Activated naive CD4-positive, alpha-beta T cell treated with anti-CD3 and anti-CD28 coated beads, Interleukin-2, amount 50 U/mL, for 24 hours (primary cell): ENCODE data around the gene TWF1.
"Not testable (repeated sequence)": the region's sequence is repeated elsewhere in the genome, so short reads cannot be mapped to it uniquely, and the experiment has no call there.

Experiments
- H3K27ac Mint-ChIP-seq: one replicate; pipeline ENCODE4 v1.8.0; 2021; ENCODE audit warnings: mild to moderate bottlenecking, mixed read lengths
- H3K27me3 Mint-ChIP-seq: one replicate; pipeline ENCODE4 v1.8.0; 2021; ENCODE audit warnings: mixed read lengths
- H3K36me3 Mint-ChIP-seq: one replicate; pipeline ENCODE4 v1.8.0; 2021; ENCODE audit warnings: mixed read lengths
- H3K4me1 Mint-ChIP-seq: one replicate; pipeline ENCODE4 v1.8.0; 2021; ENCODE audit warnings: mixed read lengths
- H3K4me3 Mint-ChIP-seq: one replicate; pipeline ENCODE4 v1.8.0; 2021; ENCODE audit warnings: mild to moderate bottlenecking, mixed read lengths
- H3K9me3 Mint-ChIP-seq: one replicate; pipeline ENCODE4 v1.8.0; 2021; ENCODE audit warnings: mixed read lengths

TWF1 gene

DNA sequence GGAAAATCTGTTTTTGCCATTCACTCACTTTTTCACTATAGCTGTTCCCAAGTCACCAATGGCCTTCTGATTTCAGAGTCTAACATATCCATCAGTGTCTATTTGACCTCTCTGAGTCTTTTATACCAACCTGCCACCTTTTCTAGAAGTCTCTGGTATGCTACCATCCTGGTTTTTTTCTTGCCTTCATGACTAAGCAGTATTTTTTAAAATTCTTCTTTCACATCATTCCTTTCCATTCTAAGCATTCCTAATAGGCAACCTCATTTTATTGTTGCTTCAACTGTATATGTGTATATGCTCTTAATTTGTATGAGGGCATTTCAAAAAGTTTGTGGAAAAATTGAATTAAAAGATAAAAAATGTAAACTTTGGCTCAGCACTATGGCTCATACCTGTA lies 42.3 kb downstream of the TWF1 start:
- Mint-ChIP-seq H3K27ac (peak overlapping the region; percentile 78), H3K4me1 (peaks cover 43% of the 10 kb centered on the region), H3K4me3 (peak overlapping the region; percentile 46)

DNA sequence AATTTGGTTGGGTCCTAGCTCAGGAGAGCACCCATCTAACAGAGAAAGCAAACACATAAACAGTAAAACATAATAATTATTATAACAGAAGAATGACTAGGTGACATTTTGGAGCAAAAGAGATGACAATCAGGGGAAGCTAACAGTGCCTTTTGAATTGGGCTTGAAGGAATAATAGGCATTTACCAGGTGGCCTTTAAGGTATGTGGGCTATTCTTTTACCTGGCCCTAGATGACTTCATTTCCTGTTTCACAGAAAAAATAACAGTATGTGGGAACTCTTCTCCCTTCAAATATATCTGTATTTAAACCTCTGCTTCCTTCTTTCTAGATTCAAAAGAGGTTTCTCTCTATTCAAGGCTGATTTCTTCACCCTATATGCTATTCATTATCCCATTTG lies 43.5 kb downstream of the TWF1 start:
- H3K9me3 Mint-ChIP-seq = no peaks in the 10 kb centered on the region
- H3K4me3 Mint-ChIP-seq = peak overlapping the region; percentile 51
- no peaks in the 10 kb centered on the region for H3K27me3 Mint-ChIP-seq
- peaks cover 52% of the 10 kb centered on the region for H3K4me1 Mint-ChIP-seq
- H3K36me3 Mint-ChIP-seq = peaks cover 9% of the 10 kb centered on the region
- H3K27ac Mint-ChIP-seq = peak overlapping the region; percentile 14

More for the DNA sequence above, 42.3 kb downstream of the TWF1 start:
- H3K36me3 Mint-ChIP-seq = peaks cover 9% of the 10 kb centered on the region
- H3K9me3 Mint-ChIP-seq = no peaks in the 10 kb centered on the region
- H3K27me3 Mint-ChIP-seq = no peaks in the 10 kb centered on the region

DNA sequence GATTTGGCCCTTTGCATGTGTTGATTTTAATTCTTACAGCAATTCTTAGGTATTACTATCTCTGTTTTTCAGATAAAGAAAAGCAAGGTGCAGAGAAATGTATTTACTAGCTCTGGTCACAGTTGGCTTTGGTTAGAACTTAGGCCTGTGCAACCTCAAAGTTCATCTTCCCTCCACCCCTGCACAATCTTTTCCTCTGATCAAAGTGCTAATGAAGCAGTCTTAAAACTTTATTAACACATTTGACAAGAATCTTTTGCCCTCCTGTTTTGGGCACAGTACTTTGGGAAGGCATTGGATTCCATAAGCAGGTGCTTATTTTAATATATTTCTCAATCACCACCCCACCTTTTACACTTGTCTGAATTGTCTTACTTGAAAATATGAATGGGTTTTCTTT lies 44.6 kb downstream of the TWF1 start:
- no peak overlapping the region for H3K27ac Mint-ChIP-seq

DNA sequence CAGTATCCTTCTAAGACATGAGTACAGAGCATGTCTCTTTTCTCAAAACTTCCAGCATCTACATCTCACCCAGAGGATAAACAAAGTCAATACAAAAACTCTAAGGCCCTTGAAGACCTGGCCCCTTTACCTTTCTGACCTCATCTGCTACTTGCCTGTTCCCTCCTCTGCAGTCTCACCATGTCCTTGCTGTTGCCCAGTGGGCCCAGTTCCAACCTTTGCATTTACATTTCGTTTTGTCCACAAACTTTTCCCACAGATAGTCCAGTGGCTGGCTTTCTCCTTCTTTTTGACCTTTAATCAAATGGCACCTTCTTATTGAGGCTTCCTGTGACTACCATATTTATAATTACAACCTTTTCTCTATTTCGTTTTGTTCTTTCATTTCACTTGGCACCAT lies 45.7 kb downstream of the TWF1 start:
- peak overlapping the region; percentile 83 for H3K4me3 Mint-ChIP-seq
- H3K27me3 Mint-ChIP-seq = no peaks in the 10 kb centered on the region
- peak overlapping the region; percentile 61 for H3K27ac Mint-ChIP-seq
- peaks cover 14% of the 10 kb centered on the region for H3K36me3 Mint-ChIP-seq
- peaks cover 72% of the 10 kb centered on the region for H3K4me1 Mint-ChIP-seq
- H3K9me3 Mint-ChIP-seq = no peaks in the 10 kb centered on the region

More for the DNA sequence above, 44.6 kb downstream of the TWF1 start:
- H3K9me3 Mint-ChIP-seq = no peaks in the 10 kb centered on the region
- H3K4me1 Mint-ChIP-seq = peaks cover 61% of the 10 kb centered on the region
- peaks cover 11% of the 10 kb centered on the region for H3K36me3 Mint-ChIP-seq
- H3K4me3 Mint-ChIP-seq = peak overlapping the region; percentile 77
- H3K27me3 Mint-ChIP-seq = no peaks in the 10 kb centered on the region

DNA sequence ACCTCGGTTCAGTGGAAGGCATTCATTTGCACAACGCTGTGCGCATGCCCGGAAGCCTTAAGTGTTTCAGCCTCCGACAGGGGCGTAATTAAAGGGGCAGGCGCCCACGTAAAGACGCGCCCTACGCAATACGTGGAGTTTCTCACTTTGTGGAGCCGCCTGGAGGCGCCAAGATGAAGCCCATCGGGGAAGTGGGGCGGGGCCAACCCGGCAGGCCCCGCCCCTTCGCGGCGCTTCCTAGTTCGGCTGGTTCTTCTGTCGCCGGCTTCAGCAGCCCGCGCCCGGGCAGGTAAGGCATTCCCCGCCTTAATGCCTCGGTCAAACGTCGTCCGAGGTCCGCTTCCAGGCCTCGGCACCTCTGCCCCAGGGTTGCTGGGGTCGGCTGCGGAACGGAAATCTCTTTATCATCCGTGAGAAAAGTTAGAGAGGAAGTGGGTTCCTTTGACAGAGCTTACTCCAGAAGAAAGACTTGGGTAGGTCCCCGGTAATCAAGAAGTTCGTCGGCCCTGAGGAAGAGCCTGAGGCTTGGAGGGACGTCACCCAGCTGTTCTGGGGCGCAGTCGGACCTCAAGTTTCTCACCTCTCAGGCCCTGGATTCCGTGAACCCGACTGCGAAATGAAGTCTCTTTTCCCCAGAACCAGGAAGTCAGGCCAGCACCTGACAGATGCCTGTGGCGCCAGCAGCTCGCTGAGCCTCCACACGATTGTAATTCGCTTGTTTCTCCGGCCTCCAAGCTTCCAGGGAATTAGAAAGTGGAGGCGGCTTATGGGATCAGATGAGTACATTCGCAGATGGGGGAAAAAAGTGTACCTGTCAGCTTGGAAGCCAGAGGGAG lies 47.2 kb downstream of the TWF1 start, which contains the start of the genes IRAK4 and PUS7L:
Gene IRAK4 (plus strand): TSS at position 224 of the 836 bp plus-strand sequence. CDS start 9,161 bp downstream, outside the sequence.
Gene PUS7L (minus strand): TSS at position 63 of the 836 bp plus-strand sequence. CDS start 3,545 bp downstream, outside the sequence.
- H3K27me3 Mint-ChIP-seq = no peaks in the 10 kb centered on the region
- H3K4me1 Mint-ChIP-seq = peaks cover 85% of the 10 kb centered on the region
- peak within 1 kb of the TSS; percentile 83 for H3K4me3 Mint-ChIP-seq
- peak within 1 kb of the TSS; percentile 98 for H3K27ac Mint-ChIP-seq
- H3K36me3 Mint-ChIP-seq = peaks cover 26% of the 10 kb centered on the region
- H3K9me3 Mint-ChIP-seq = peaks cover 7% of the 10 kb centered on the region

DNA sequence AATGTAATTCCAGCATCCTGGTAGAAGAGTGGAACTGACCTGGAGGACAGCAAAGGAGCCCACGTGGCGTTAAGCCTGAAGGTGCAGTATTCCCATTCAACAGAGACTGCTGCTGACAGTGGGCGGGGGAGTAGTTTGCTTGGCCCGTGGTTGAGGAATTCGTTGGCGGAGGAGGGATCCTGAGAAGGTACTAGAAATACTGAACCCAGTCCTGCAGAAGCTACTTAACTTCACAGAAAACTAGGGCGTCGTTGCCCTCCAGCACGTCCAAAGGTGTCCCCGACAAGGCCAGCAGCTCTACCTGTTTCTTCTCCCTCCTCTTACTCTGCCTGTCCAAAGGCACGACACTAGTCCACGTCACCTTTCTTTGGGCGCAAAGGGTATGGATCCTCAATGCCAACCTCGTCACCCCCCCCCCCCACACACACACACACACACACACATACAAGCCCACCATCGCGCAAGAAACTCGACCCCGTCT lies 47.8 kb downstream of the TWF1 start:
- Mint-ChIP-seq H3K27ac (peak overlapping the region; percentile 98), H3K27me3 (no peaks in the 10 kb centered on the region), H3K36me3 (peaks cover 25% of the 10 kb centered on the region), H3K4me3 (peak overlapping the region; percentile 83), H3K4me1 (peaks cover 86% of the 10 kb centered on the region), H3K9me3 (peaks cover 7% of the 10 kb centered on the region)

DNA sequence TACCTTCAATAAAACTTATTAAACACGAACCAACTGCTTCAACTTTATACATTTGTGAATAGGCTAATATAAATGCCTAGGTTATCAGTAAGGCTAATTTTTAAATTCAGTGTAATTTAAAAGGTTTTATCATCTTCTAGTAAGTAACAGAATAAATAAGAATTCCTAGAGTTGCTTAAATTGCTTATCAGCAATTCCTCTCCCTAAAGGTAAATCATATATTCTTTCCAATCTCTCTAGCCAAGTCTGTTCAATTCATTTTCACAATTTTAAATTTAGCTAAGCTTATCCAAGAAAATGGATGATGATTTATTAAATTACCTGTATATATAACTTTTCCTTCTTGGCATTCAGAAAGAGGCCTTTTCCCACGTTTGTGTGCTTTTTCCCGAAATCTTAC lies 52.1 kb downstream of the TWF1 start:
- peaks cover 7% of the 10 kb centered on the region for H3K9me3 Mint-ChIP-seq
- no peak overlapping the region for H3K4me3 Mint-ChIP-seq
- peaks cover 36% of the 10 kb centered on the region for H3K36me3 Mint-ChIP-seq
- peaks cover 61% of the 10 kb centered on the region for H3K4me1 Mint-ChIP-seq
- no peak overlapping the region for H3K27ac Mint-ChIP-seq
- H3K27me3 Mint-ChIP-seq = no peaks in the 10 kb centered on the region

DNA sequence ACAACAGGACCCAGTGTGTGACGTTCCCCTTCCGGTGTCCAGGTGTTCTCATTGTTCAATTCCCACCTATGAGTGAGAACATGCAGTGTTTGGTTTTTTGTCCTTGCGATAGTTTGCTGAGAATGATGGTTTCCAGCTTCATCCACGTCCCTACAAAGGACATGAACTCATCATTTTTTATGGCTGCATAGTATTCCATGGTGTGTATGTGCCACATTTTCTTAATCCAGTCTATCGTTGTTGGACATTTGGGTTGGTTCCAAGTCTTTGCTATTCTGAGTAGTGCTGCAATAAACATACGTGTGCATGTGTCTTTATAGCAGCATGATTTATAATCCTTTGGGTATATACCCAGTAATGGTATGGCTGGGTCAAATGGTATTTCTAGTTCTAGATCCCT lies 54.8 kb downstream of the TWF1 start:
- H3K4me3 Mint-ChIP-seq, H3K27me3 Mint-ChIP-seq, H3K27ac Mint-ChIP-seq, H3K9me3 Mint-ChIP-seq: not testable (repeated sequence)
- H3K36me3 Mint-ChIP-seq = peaks cover 35% of the 10 kb centered on the region
- H3K4me1 Mint-ChIP-seq = peaks cover 42% of the 10 kb centered on the region

DNA sequence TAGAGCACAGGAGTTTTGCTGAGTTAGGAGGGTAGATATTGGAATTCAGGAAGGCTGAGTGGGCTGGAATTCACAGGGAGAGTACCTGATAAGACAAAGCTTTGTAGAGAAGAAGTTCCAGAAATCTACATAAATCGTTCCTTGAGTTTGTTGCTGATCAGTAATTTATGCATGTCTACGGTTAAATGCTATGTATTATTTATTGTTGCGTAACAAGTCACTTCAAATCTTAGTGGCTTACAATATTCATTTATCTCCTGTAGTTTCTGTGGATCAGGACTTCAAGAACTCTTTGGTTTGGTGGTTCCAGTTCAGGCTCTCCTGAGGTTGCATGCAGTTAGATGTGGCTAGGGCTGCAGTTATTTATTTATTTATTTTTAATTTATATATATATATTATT lies 55.3 kb downstream of the TWF1 start:
- Mint-ChIP-seq H3K27ac (no peak overlapping the region), H3K4me1 (peaks cover 36% of the 10 kb centered on the region), H3K4me3 (no peak overlapping the region), H3K36me3 (peaks cover 35% of the 10 kb centered on the region), H3K27me3 (no peaks in the 10 kb centered on the region), H3K9me3 (peaks cover 7% of the 10 kb centered on the region)

DNA sequence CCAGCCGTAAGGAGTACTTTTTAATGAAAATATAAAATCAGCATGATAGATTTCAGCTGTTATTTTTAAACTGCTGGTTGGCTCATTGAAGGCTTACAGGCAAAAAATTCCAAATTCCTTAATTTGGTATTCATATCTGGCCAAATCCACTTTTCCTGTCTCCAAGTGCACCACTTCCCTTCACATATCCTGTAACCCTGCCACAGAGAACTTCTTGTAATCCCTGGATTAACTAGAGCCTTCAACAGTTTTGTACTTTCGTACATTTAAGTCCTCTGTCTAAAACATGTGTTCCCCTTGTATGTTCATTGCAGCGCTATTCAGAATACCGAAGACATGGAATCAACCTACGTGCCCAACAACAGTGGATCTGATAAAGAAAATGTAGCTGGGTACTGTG lies 57.1 kb downstream of the TWF1 start:
- Mint-ChIP-seq H3K27me3 (no peaks in the 10 kb centered on the region), H3K36me3 (peaks cover 30% of the 10 kb centered on the region), H3K27ac (no peak overlapping the region), H3K4me1 (peaks cover 19% of the 10 kb centered on the region), H3K9me3 (no peaks in the 10 kb centered on the region), H3K4me3 (no peak overlapping the region)

DNA sequence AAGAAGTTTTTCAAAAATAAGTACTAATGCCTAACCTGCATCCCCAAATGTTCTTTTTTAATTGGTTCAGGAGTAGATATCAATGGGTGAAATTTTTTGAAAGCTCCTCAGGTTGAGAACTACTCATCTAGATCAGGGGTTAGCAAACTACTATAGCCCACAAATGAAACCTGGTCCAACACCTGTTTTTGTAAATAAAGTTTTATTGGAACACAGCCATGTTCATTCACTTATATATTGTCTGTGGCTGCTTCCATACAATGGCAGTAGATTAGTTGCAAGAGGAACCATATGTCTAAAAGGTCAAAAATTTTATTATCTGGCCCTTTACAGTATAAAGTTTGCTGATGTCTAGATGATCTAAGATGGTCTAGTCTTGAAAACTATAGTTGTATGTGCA lies 61.3 kb downstream of the TWF1 start:
- no peaks in the 10 kb centered on the region for H3K4me1 Mint-ChIP-seq
- H3K27ac Mint-ChIP-seq = no peak overlapping the region
- H3K4me3 Mint-ChIP-seq = no peak overlapping the region
- H3K36me3 Mint-ChIP-seq = peaks cover 22% of the 10 kb centered on the region
- H3K9me3 Mint-ChIP-seq = no peaks in the 10 kb centered on the region
- no peaks in the 10 kb centered on the region for H3K27me3 Mint-ChIP-seq
